Prostate gland (tissue), 2 donors: Measurements from ENCODE around the gene TRIP4. TPM values are rescaled to one million over a fixed set of nuclear protein-coding genes. Genes with fewer than 3 reads are reported as not detected.
A peak's percentile ranks its signal among the peaks of the same experiment; 100 is the strongest.
"Not testable (repeated sequence)": the region's sequence is repeated elsewhere in the genome, so short reads cannot be mapped to it uniquely, and the experiment has no call there.

Source experiments
- DNase-seq: peaks from one replicate; pipeline ENCODE4 v3.0.0-alpha.2; 2019; ENCODE audit warnings: low spot score
- H3K27ac ChIP-seq, 2 donors: fragments of 200-600 bp; sonication (generic); 2 replicates each; pipeline ENCODE4 v1.5.1; 2017 to 2019
- H3K27me3 ChIP-seq: fragments of 200-600 bp; sonication (generic); replicated peaks from 2 replicates; pipeline ENCODE4 v1.5.1; 2019; ENCODE audit not compliant: insufficient read depth
- H3K36me3 ChIP-seq, 2 donors: fragments of 200-600 bp; sonication (generic); 1 replicate in 1 of 2; 2 replicates in 1 of 2; pipeline versions ENCODE4 v1.5.1 to v1.8.1; 2017 to 2019
- H3K4me1 ChIP-seq: fragments of 200-600 bp; sonication (generic); replicated peaks from 2 replicates; pipeline ENCODE4 v1.5.1; 2019
- H3K4me3 ChIP-seq, 2 donors: fragments of 200-600 bp; sonication (generic); 2 replicates each; pipeline ENCODE4 v1.5.1; 2017 to 2019
- H3K9me3 ChIP-seq: fragments of 200-600 bp; sonication (generic); 2 replicates; pipeline ENCODE4 v1.5.1; 2017
- CTCF ChIP-seq, 4 experiments: fragments of 200-600 bp in 2 of 4; fragments of 450-650 bp in 2 of 4; sonication (generic) in 2 of 4; IDR thresholded peaks; 1 replicate in 3 of 4; 2 replicates in 1 of 4; pipeline ENCODE4 v1.5.1; 2016 to 2019; ENCODE audit warnings: antibody characterized with exemption in 4 of 4, mild to moderate bottlenecking in 2 of 4, moderate library complexity in 2 of 4
- POLR2A ChIP-seq: fragments of 450-650 bp; IDR thresholded peaks from one replicate; pipeline ENCODE4 v1.6.1; 2016; ENCODE audit warnings: antibody characterized with exemption, mild to moderate bottlenecking
- POLR2AphosphoS5 ChIP-seq: sonication (generic); formaldehyde crosslinking; IDR thresholded peaks from one replicate; pipeline ENCODE4 v1.6.1; 2017; ENCODE audit warnings: antibody characterized with exemption
- WGBS: methylation state at CpG from one replicate; pipeline ENCODE4 v1.1.5; 2018; 5-methylcytosine and 5-hydroxymethylcytosine counted together
- intact Hi-C: fragments of 100-400 bp; cut with DNase I; formaldehyde crosslinking; loops from one replicate; pipeline ENCODE4 v1.14.2; 2022
- total RNA-seq, 2 donors: library from RNA; depleted of rRNA; stranded (reverse); fragments of >200 nt; gene quantifications; one replicate each; pipeline ENCODE4 v1.1.0, GENCODE V29; 2016

Gene TRIP4
- total RNA-seq, 2 donors from 2014 or later, result 14.6 to 17.6 TPM

GRCh38 chr15:64381000-64381751 is 6.5 kb upstream of the TRIP4 start, which contains the start of gene PCLAF:
Gene PCLAF (minus strand): TSS chr15:64381441. CDS start chr15:64381371, 70 bp downstream.
- H3K36me3 ChIP-seq, result no peaks in the 10 kb centered on the region
- H3K4me3 ChIP-seq, result peak within 1 kb of the TSS; percentile 32 to 41
- H3K9me3 ChIP-seq, result no peaks in the 10 kb centered on the region
- under 1% methylated on average over 38 of the region's 38 CpGs for WGBS
- peak in 1 of 4 experiments; percentile 15 for TF ChIP-seq CTCF (IDR thresholded peaks at IDR 0.05)
- TF ChIP-seq POLR2AphosphoS5, result peak; percentile 88
- no peak for TF ChIP-seq POLR2A
- no peaks in the 10 kb centered on the region for H3K4me1 ChIP-seq
- DNase-seq, result peak; percentile 92
- no peaks in the 10 kb centered on the region for H3K27me3 ChIP-seq
- no peak within 1 kb of the TSS for H3K27ac ChIP-seq
- intact Hi-C loops, result no loop called here

- Histone ChIP-seq H3K4me1 (no peaks in the 10 kb centered on the region), H3K27ac (no peak overlapping the region), H3K36me3 (no peaks in the 10 kb centered on the region), H3K9me3 (no peaks in the 10 kb centered on the region), H3K4me3 (no peak overlapping the region), H3K27me3 (no peaks in the 10 kb centered on the region)
- no peak for DNase-seq
- WGBS, result 69% methylated on average over 2 of the region's 2 CpGs
- TF ChIP-seq POLR2AphosphoS5, result no peak
- TF ChIP-seq CTCF (IDR thresholded peaks at IDR 0.05), result no peak
- no peak for TF ChIP-seq POLR2A
- intact Hi-C loops, result no loop called here
Measured at GRCh38 chr15:64383760-64384159, 3.9 kb upstream of the TRIP4 start.

GRCh38 chr15:64386291-64386690 is 1.3 kb upstream of the TRIP4 start:
- intact Hi-C loops, result no loop called here
- H3K36me3 ChIP-seq, result no peaks in the 10 kb centered on the region
- H3K4me3 ChIP-seq, result no peak overlapping the region
- no peaks in the 10 kb centered on the region for H3K27me3 ChIP-seq
- TF ChIP-seq POLR2AphosphoS5, result no peak
- no peak for TF ChIP-seq CTCF (IDR thresholded peaks at IDR 0.05)
- TF ChIP-seq POLR2A, result no peak
- no peaks in the 10 kb centered on the region for H3K4me1 ChIP-seq
- no peak for DNase-seq
- no peak overlapping the region for H3K27ac ChIP-seq
- H3K9me3 ChIP-seq, result no peaks in the 10 kb centered on the region
- 91% methylated on average over 7 of the region's 7 CpGs for whole genome bisulfite sequencing

DNA sequence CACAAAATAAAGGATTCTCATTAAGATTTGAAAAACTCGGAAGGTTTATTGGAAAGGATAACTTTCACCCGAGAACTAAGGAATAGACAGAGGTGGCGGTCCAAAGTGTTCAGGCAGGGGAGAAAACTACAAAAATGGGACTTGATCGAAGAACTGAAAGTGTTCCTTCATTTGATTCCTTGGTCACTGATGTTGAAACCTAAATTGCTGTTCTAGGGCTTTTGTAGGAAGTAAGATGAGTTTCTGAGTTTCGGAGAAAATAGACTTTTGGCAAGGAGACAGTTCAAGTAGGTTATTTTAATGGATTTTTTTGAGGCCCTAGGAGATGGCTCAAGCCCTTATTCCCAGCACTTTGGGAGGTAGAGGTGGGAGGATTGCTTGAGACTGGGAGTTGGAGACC is 1.4 kb downstream of the TRIP4 start:
- no peak overlapping the region for H3K4me3 ChIP-seq
- intact Hi-C loops, result no loop called here
- 89% methylated on average over 5 of the region's 5 CpGs for WGBS

DNA sequence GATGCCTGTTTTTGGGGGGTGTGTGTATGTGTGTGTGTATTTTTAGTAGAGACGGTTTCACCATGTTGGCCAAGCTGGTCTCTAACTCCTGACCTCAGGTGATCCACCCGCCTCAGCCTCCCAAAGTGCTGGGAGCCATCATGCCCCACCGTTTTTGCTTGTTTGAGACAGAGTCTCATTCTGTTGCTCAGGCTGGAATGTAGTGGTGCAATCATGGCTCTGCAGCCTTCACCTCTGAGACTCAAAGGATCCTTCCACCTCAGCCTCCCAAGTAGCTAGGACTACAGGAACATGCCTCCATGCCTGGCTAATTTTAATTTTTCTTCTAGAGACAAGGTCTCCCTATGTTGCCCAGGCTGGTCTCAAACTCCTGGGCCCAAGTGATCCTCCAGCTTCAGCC is 4.8 kb downstream of the TRIP4 start:
- intact Hi-C loops, result not testable (repeated sequence)

More for the DNA sequence above, 1.4 kb downstream of the TRIP4 start:
- Histone ChIP-seq H3K27me3 (no peaks in the 10 kb centered on the region), H3K4me1 (no peaks in the 10 kb centered on the region), H3K36me3 (no peaks in the 10 kb centered on the region), H3K9me3 (no peaks in the 10 kb centered on the region), H3K27ac (no peak overlapping the region)
- no peak for DNase-seq
- no peak for TF ChIP-seq POLR2A
- no peak for TF ChIP-seq CTCF (IDR thresholded peaks at IDR 0.05)
- no peak for TF ChIP-seq POLR2AphosphoS5

More for the DNA sequence above, 4.8 kb downstream of the TRIP4 start:
- WGBS, result 81% methylated on average over 3 of the region's 3 CpGs
- H3K27me3 ChIP-seq, H3K9me3 ChIP-seq, H3K27ac ChIP-seq, H3K4me3 ChIP-seq, H3K4me1 ChIP-seq, H3K36me3 ChIP-seq, DNase-seq: not testable (repeated sequence)
